K562 (cell line): ENCODE data around the gene PGBD1. TPM values are rescaled to one million over a fixed set of nuclear protein-coding genes. Genes with fewer than 3 reads are reported as not detected.

Experiments used
- ATF1 ChIP-seq, 2 experiments: fragments of 450-650 bp in 1 of 2; IDR thresholded peaks; 2 replicates each; pipeline ENCODE4 v1.6.1; 2016; ENCODE audit warnings: missing compliant biosample characterization in 1 of 2, missing genetic modification characterization in 1 of 2
- CHCHD3 ChIP-seq: fragments of 250-450 bp; sonication (Bioruptor Pico); IDR thresholded peaks from 2 replicates; pipeline ENCODE4 v2.1.2; 2022; ENCODE audit warnings: mild to moderate bottlenecking
- IRF2 ChIP-seq: sonication (generic); formaldehyde crosslinking; IDR thresholded peaks from 2 replicates; pipeline ENCODE4 v1.8.1; 2022; ENCODE audit warnings: mild to moderate bottlenecking, missing genetic modification reagents
- PHB2 ChIP-seq: fragments of 450-650 bp; IDR thresholded peaks from 2 replicates; pipeline ENCODE4 v1.6.1; 2017; ENCODE audit warnings: low read depth
- PURB ChIP-seq: sonication (generic); formaldehyde crosslinking; IDR thresholded peaks from 2 replicates; pipeline ENCODE4 v1.9.0; 2021; ENCODE audit warnings: low read depth, mild to moderate bottlenecking, missing genetic modification reagents
- RAD51 ChIP-seq: fragments of 450-650 bp; IDR thresholded peaks from 2 replicates; pipeline ENCODE4 v1.7.1; 2016; ENCODE audit warnings: low read depth, mild to moderate bottlenecking, borderline replicate concordance
- RFX5 ChIP-seq: IDR thresholded peaks from 2 replicates; pipeline ENCODE4 v1.6.1; 2011; ENCODE audit warnings: low read depth, mild to moderate bottlenecking, improper control_type of control experiment, low read length
- SREBF1 ChIP-seq: fragments of 150-350 bp; IDR thresholded peaks from 2 replicates; pipeline ENCODE4 v1.6.1; 2014; ENCODE audit warnings: antibody characterized with exemption, low read depth, low read length, borderline replicate concordance
- ZNF239 ChIP-seq: fragments of 250-450 bp; sonication (Bioruptor Pico); IDR thresholded peaks from 2 replicates; pipeline ENCODE4 v1.4.0; 2020; ENCODE audit warnings: mild to moderate bottlenecking
- ZNF3 ChIP-seq: fragments of 250-450 bp; sonication (Bioruptor Pico); IDR thresholded peaks from 2 replicates; pipeline ENCODE4 v1.5.0; 2021; ENCODE audit warnings: mild to moderate bottlenecking, moderate library complexity
- ZNF354B ChIP-seq: fragments of 250-450 bp; sonication (Bioruptor Pico); IDR thresholded peaks from 2 replicates; pipeline ENCODE4 v1.4.0; 2020
- ZNF57 ChIP-seq: fragments of 450-650 bp; formaldehyde crosslinking; IDR thresholded peaks from 2 replicates; pipeline ENCODE4 v1.4.0; 2020; ENCODE audit warnings: mild to moderate bottlenecking, moderate library complexity
- ZNF695 ChIP-seq: fragments of 450-650 bp; formaldehyde crosslinking; IDR thresholded peaks from 2 replicates; pipeline ENCODE4 v1.4.0; 2020; ENCODE audit warnings: mild to moderate bottlenecking, moderate library complexity
- ZNF780A ChIP-seq: fragments of 250-450 bp; sonication (Bioruptor Pico); IDR thresholded peaks from 2 replicates; pipeline ENCODE4 v1.5.0; 2021; ENCODE audit warnings: mild to moderate bottlenecking
- polyA plus RNA-seq, 8 experiments: library from polyadenylated mRNA; depleted of rRNA in 4 of 8; stranded (reverse) in 5 of 8; unstranded in 3 of 8; fragments of >200 nt; fragmentation: Nextera tagmentation in 2 of 8; fragmentation: Illumina TruSeq in 1 of 8; extraction: Ambion mirVana in 2 of 8; extraction: Trizol in 1 of 8; gene quantifications; 2 replicates each; pipeline versions ENCODE4 v1.2.1 to v1.2.3, GENCODE V29; 2011 to 2014; ENCODE audit warnings: inconsistent platforms in 1 of 8, missing spikeins in 1 of 8
- total RNA-seq, 7 experiments: library from RNA; depleted of rRNA in 6 of 7; stranded (reverse); fragments of >200 nt in 6 of 7; fragmentation: Illumina TruSeq in 2 of 7; extraction: Trizol in 2 of 7; gene quantifications; 2 replicates each; pipeline versions ENCODE4 v1.2.1 to v1.2.3, GENCODE V29; 2011 to 2021; ENCODE audit warnings: low replicate concordance in 1 of 7
- TF ChIP-seq, protein P1 (sequence below): sonication (generic); formaldehyde crosslinking; IDR thresholded peaks from 2 replicates; pipeline ENCODE4 v1.8.1; 2023; ENCODE audit warnings: mild to moderate bottlenecking, missing genetic modification reagents
- TF ChIP-seq, protein P2 (sequence below): fragments of 250-450 bp; sonication (Bioruptor Pico); IDR thresholded peaks from 2 replicates; pipeline ENCODE4 v1.4.0; 2020; ENCODE audit warnings: mild to moderate bottlenecking, moderate library complexity
- TF ChIP-seq, protein P3 (sequence below): fragments of 450-650 bp; IDR thresholded peaks from 2 replicates; pipeline ENCODE4 v1.6.1; 2016; ENCODE audit warnings: missing biosample characterization, missing genetic modification characterization
- TF ChIP-seq, protein P4 (sequence below): fragments of 250-450 bp; sonication (Bioruptor Pico); IDR thresholded peaks from 2 replicates; pipeline ENCODE4 v1.8.0; 2021; ENCODE audit warnings: moderate library complexity, mild to moderate bottlenecking, inconsistent platforms
- TF ChIP-seq, protein P5 (sequence below): fragments of 250-450 bp; sonication (Bioruptor Pico); IDR thresholded peaks from 2 replicates; pipeline ENCODE4 v1.8.0; 2022; ENCODE audit warnings: moderate library complexity, mild to moderate bottlenecking, inconsistent platforms
- TF ChIP-seq, protein P6 (sequence below): sonication (generic); formaldehyde crosslinking; IDR thresholded peaks from 2 replicates; pipeline ENCODE4 v1.8.0; 2022; ENCODE audit warnings: mild to moderate bottlenecking, missing genetic modification reagents
- TF ChIP-seq, protein P7 (sequence below): fragments of 250-450 bp; sonication (Bioruptor Pico); IDR thresholded peaks from 2 replicates; pipeline ENCODE4 v1.9.0; 2021; ENCODE audit warnings: mild to moderate bottlenecking

Gene PGBD1
- total and polyA plus RNA-seq, 9 of the 15 experiments (the other 6 are each of a cell fraction or from before 2014, with no cell fraction given) = 3.3 to 9.0 (median 7.3) TPM

DNA sequence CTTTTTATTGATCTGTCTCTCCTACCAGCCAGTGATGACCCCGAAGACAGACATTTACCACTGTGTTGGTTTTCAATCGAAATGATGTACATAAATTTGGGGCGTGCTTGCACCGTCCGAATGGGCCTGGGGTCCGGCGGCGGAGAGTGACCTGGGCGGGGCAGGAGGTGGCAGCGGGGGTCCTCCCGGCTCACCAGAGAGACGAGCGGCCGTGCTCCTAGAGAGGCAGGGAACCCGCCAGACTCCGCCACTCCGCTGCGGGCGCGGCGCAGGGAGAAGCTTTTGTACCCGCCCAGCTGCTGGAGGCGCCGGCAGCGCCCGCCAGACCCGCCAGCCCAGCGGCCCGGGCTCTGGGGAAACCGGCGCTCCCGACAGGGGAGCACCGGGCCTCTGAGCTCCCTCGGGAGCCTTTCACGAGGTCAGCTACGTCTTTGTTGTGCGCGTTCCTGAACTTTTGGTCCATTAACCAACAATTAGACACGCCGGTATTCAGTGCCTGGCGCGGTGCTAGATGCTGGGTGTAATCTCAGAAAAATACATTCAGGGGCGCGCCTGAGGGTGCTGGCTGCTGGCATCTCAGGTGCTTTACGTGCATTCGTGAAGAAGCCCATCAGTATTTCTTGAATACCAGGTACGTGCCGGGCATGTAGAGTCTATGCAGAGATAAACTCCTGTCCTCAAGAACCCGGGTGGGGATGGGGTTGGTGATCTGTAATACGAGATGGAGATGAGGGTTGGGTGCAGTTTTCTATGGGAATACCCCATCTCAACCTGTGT is at the start of gene PGBD1 (continued):
- TF ChIP-seq, protein P1, sequence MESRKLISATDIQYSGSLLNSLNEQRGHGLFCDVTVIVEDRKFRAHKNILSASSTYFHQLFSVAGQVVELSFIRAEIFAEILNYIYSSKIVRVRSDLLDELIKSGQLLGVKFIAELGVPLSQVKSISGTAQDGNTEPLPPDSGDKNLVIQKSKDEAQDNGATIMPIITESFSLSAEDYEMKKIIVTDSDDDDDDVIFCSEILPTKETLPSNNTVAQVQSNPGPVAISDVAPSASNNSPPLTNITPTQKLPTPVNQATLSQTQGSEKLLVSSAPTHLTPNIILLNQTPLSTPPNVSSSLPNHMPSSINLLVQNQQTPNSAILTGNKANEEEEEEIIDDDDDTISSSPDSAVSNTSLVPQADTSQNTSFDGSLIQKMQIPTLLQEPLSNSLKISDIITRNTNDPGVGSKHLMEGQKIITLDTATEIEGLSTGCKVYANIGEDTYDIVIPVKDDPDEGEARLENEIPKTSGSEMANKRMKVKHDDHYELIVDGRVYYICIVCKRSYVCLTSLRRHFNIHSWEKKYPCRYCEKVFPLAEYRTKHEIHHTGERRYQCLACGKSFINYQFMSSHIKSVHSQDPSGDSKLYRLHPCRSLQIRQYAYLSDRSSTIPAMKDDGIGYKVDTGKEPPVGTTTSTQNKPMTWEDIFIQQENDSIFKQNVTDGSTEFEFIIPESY = peak; percentile 60
- TF ChIP-seq, protein P2, sequence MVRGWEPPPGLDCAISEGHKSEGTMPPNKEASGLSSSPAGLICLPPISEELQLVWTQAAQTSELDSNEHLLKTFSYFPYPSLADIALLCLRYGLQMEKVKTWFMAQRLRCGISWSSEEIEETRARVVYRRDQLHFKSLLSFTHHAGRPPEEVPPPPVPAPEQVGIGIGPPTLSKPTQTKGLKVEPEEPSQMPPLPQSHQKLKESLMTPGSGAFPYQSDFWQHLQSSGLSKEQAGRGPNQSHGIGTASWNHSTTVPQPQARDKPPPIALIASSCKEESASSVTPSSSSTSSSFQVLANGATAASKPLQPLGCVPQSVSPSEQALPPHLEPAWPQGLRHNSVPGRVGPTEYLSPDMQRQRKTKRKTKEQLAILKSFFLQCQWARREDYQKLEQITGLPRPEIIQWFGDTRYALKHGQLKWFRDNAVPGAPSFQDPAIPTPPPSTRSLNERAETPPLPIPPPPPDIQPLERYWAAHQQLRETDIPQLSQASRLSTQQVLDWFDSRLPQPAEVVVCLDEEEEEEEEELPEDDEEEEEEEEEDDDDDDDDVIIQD (CRISPR knock-in tag) = no peak
- TF ChIP-seq SREBF1 (no peak), RAD51 (no peak), ZNF57 (CRISPR knock-in tag) (no peak), ZNF780A (no peak), ZNF354B (CRISPR knock-in tag) (no peak), ZNF239 (CRISPR knock-in tag) (no peak), CHCHD3 (CRISPR knock-in tag) (no peak), PURB (CRISPR knock-in tag) (no peak), ZNF695 (no peak), RFX5 (no peak), PHB2 (no peak), ATF1 (CRISPR knock-in tag; IDR thresholded peaks at IDR 0.05) (no peak), ATF1 (tag; IDR thresholded peaks at IDR 0.05) (peak; percentile 70), IRF2 (CRISPR knock-in tag) (no peak), ZNF3 (CRISPR knock-in tag) (no peak)
- TF ChIP-seq, protein P3, sequence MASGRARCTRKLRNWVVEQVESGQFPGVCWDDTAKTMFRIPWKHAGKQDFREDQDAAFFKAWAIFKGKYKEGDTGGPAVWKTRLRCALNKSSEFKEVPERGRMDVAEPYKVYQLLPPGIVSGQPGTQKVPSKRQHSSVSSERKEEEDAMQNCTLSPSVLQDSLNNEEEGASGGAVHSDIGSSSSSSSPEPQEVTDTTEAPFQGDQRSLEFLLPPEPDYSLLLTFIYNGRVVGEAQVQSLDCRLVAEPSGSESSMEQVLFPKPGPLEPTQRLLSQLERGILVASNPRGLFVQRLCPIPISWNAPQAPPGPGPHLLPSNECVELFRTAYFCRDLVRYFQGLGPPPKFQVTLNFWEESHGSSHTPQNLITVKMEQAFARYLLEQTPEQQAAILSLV = no peak
- TF ChIP-seq, protein P4, sequence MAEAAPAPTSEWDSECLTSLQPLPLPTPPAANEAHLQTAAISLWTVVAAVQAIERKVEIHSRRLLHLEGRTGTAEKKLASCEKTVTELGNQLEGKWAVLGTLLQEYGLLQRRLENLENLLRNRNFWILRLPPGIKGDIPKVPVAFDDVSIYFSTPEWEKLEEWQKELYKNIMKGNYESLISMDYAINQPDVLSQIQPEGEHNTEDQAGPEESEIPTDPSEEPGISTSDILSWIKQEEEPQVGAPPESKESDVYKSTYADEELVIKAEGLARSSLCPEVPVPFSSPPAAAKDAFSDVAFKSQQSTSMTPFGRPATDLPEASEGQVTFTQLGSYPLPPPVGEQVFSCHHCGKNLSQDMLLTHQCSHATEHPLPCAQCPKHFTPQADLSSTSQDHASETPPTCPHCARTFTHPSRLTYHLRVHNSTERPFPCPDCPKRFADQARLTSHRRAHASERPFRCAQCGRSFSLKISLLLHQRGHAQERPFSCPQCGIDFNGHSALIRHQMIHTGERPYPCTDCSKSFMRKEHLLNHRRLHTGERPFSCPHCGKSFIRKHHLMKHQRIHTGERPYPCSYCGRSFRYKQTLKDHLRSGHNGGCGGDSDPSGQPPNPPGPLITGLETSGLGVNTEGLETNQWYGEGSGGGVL = no peak
- TF ChIP-seq, protein P5, sequence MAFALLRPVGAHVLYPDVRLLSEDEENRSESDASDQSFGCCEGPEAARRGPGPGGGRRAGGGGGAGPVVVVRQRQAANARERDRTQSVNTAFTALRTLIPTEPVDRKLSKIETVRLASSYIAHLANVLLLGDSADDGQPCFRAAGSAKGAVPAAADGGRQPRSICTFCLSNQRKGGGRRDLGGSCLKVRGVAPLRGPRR (CRISPR knock-in tag) = no peak
- TF ChIP-seq, protein P6, sequence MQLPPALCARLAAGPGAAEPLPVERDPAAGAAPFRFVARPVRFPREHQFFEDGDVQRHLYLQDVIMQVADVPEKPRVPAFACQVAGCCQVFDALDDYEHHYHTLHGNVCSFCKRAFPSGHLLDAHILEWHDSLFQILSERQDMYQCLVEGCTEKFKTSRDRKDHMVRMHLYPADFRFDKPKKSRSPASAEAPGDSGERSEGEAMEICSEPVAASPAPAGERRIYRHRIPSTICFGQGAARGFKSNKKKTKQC (CRISPR knock-in tag) = peak; percentile 77
- TF ChIP-seq, protein P7, sequence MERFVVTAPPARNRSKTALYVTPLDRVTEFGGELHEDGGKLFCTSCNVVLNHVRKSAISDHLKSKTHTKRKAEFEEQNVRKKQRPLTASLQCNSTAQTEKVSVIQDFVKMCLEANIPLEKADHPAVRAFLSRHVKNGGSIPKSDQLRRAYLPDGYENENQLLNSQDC = no peak
